A673 (cell line): Measurements from ENCODE around the gene CCL11. TPM values are rescaled to one million over a fixed set of nuclear protein-coding genes. Genes with fewer than 3 reads are reported as not detected.

Source experiments
- BruUV-seq: library from RNA; stranded (reverse); fragments of 400-500 nt; replicated peaks from 2 replicates; lab custom pipeline; 2021; lab: Mats Ljungman, UMichigan
- CTCF ChIA-PET: fragments of 300-600 bp; sonication (Branson Sonifier 250); formaldehyde crosslinking; loops from one replicate; lab custom pipeline; 2022; ENCODE audit warnings: antibody characterized with exemption; lab: Charles Lee
- POLR2A ChIA-PET: fragments of 300-600 bp; sonication (Branson Sonifier 250); formaldehyde crosslinking; loops from one replicate; lab custom pipeline; 2022; ENCODE audit warnings: antibody characterized with exemption; ENCODE audit not compliant: low non-redundant PET; lab: Charles Lee
- DNase-seq: peaks from one replicate; pipeline ENCODE4 v3.0.0-alpha.2; 2015; ENCODE audit warnings: low spot score
- H3K27ac ChIP-seq: fragments of 200-600 bp; sonication (generic); 2 replicates; pipeline ENCODE4 v1.5.1; 2016; ENCODE audit warnings: mixed run types, low read depth, mild to moderate bottlenecking, mixed read lengths, antibody characterized with exemption, low read length; ENCODE audit not compliant: poor library complexity, severe bottlenecking
- H3K27me3 ChIP-seq: fragments of 200-600 bp; sonication (generic); replicated peaks from 2 replicates; pipeline ENCODE4 v1.6.1; 2017; ENCODE audit warnings: mixed run types, low read depth, mild to moderate bottlenecking, mixed read lengths, antibody characterized with exemption, low read length; ENCODE audit not compliant: insufficient read depth, poor library complexity
- H3K36me3 ChIP-seq: fragments of 200-600 bp; sonication (generic); 2 replicates; pipeline ENCODE4 v1.6.1; 2016; ENCODE audit warnings: mixed run types, mild to moderate bottlenecking, mixed read lengths, antibody characterized with exemption, low read length; ENCODE audit not compliant: insufficient read depth, poor library complexity, severe bottlenecking
- H3K4me1 ChIP-seq: fragments of 200-600 bp; sonication (generic); 2 replicates; pipeline ENCODE4 v1.6.1; 2017; ENCODE audit warnings: mixed run types, mild to moderate bottlenecking, mixed read lengths, antibody characterized with exemption, low read length; ENCODE audit not compliant: insufficient read depth, poor library complexity, severe bottlenecking
- H3K4me3 ChIP-seq: fragments of 200-600 bp; sonication (generic); 2 replicates; pipeline ENCODE4 v1.5.1; 2016; ENCODE audit warnings: low read depth, mixed run types, mild to moderate bottlenecking, mixed read lengths, low read length; ENCODE audit not compliant: poor library complexity, severe bottlenecking
- H3K9me3 ChIP-seq: fragments of 200-600 bp; sonication (generic); 2 replicates; pipeline ENCODE4 v1.6.1; 2016; ENCODE audit warnings: mixed run types, low read depth, mild to moderate bottlenecking, mixed read lengths, antibody characterized with exemption, low read length; ENCODE audit not compliant: poor library complexity, severe bottlenecking
- CTCF ChIP-seq: fragments of 300-800, 200-600 bp; sonication (generic); conservative IDR thresholded peaks from 2 replicates; pipeline ENCODE4 v1.5.1; 2017; ENCODE audit warnings: low read depth, mild to moderate bottlenecking, antibody characterized with exemption, low read length, moderate library complexity, mixed read lengths
- EZH2 ChIP-seq: fragments of 200-600 bp; sonication (generic); IDR thresholded peaks from 2 replicates; pipeline ENCODE4 v1.6.1; 2017; ENCODE audit warnings: borderline replicate concordance, low read depth, mild to moderate bottlenecking, mixed read lengths, antibody characterized with exemption, low read length; ENCODE audit not compliant: poor library complexity, severe bottlenecking
- intact Hi-C: fragments of 100-400 bp; cut with micrococcal nuclease; formaldehyde crosslinking; loops from one replicate; pipeline ENCODE4 v1.10.0; 2022; ENCODE audit not compliant: unreplicated experiment
- total RNA-seq: library from RNA; stranded (reverse); gene quantifications from 2 replicates; pipeline ENCODE4 v1.2.3, GENCODE V29; 2021

Gene CCL11
- total RNA-seq, 1 experiment from 2014 or later = not detected

- no peak for DNase-seq
- intact Hi-C loops = no loop called here
These were observed 20.1 kb downstream of the CCL11 start for GRCh38 chr17:34305606-34306005.

GRCh38 chr17:34306466-34306865, 20.9 kb downstream of the CCL11 start:
- H3K27ac ChIP-seq = no peak overlapping the region
- no peaks in the 10 kb centered on the region for H3K4me1 ChIP-seq
- peak; percentile 4 for DNase-seq
- H3K4me3 ChIP-seq = no peak overlapping the region
- no TSS peak for BruUV-seq
- POLR2A ChIA-PET = no interaction called here
- intact Hi-C loops = no loop called here
- H3K36me3 ChIP-seq = no peaks in the 10 kb centered on the region
- H3K9me3 ChIP-seq = no peaks in the 10 kb centered on the region
- CTCF ChIA-PET = no interaction called here
- TF ChIP-seq EZH2 = no peak
- no peak; the same call in 1 of the 2 replicates for TF ChIP-seq CTCF
- no peaks in the 10 kb centered on the region for H3K27me3 ChIP-seq

More at GRCh38 chr17:34305606-34306005, 20.1 kb downstream of the CCL11 start:
- Histone ChIP-seq H3K36me3 (no peaks in the 10 kb centered on the region), H3K4me1 (no peaks in the 10 kb centered on the region), H3K27me3 (no peaks in the 10 kb centered on the region), H3K27ac (no peak overlapping the region), H3K4me3 (no peak overlapping the region), H3K9me3 (no peaks in the 10 kb centered on the region)
- POLR2A ChIA-PET = no interaction called here
- TF ChIP-seq EZH2 = no peak
- TF ChIP-seq CTCF = no peak
- CTCF ChIA-PET = no interaction called here
- BruUV-seq = no TSS peak

GRCh38 chr17:34307110-34307509, 21.6 kb downstream of the CCL11 start:
- no peak for TF ChIP-seq EZH2
- no peak for TF ChIP-seq CTCF
- H3K27ac ChIP-seq = no peak overlapping the region
- H3K9me3 ChIP-seq = no peaks in the 10 kb centered on the region
- no peaks in the 10 kb centered on the region for H3K27me3 ChIP-seq
- no peak for DNase-seq
- H3K4me1 ChIP-seq = no peaks in the 10 kb centered on the region
- intact Hi-C loops = no loop called here
- CTCF ChIA-PET = no interaction called here
- no peaks in the 10 kb centered on the region for H3K36me3 ChIP-seq
- POLR2A ChIA-PET = no interaction called here
- no peak overlapping the region for H3K4me3 ChIP-seq
- BruUV-seq = no TSS peak
